Common myeloid progenitor, CD34-positive (primary cell): ENCODE measurements around the gene C19orf12.

Experiments used
- CTCF ChIA-PET: fragments of 350-600 bp; sonication (Branson Sonifier 250); formaldehyde crosslinking; loops from one replicate; lab custom pipeline; 2021; ENCODE audit warnings: antibody characterized with exemption; lab: Charles Lee
- POLR2A ChIA-PET: fragments of 350-600 bp; sonication (Branson Sonifier 250); formaldehyde crosslinking; loops from one replicate; lab custom pipeline; 2021; ENCODE audit warnings: antibody characterized with exemption; lab: Charles Lee
- DNase-seq, 3 donors: peaks; one replicate each; pipeline versions ENCODE4 v3.0.0 to v3.0.0-alpha.2; 2013
- H3K27ac ChIP-seq, 2 experiments: 1 replicate in 1 of 2; 2 replicates in 1 of 2; pipeline ENCODE4 v1.7.0; 2013; ENCODE audit warnings: inconsistent platforms in 2 of 2, low read length in 2 of 2, mild to moderate bottlenecking in 2 of 2, low read depth in 1 of 2, moderate library complexity in 1 of 2; ENCODE audit not compliant: severe bottlenecking in 2 of 2, insufficient read depth in 1 of 2, poor library complexity in 1 of 2
- H3K27me3 ChIP-seq, 5 experiments: replicated peaks in 2 of 5; 1 replicate in 3 of 5; 2 replicates in 2 of 5; pipeline versions ENCODE4 v1.6.1 to v1.7.0; 2013; ENCODE audit warnings: low read length in 4 of 5, mild to moderate bottlenecking in 2 of 5, moderate library complexity in 2 of 5, inconsistent platforms in 1 of 5; ENCODE audit not compliant: insufficient read depth in 5 of 5, control insufficient read depth in 4 of 5
- H3K36me3 ChIP-seq, 4 experiments: 1 replicate in 2 of 4; 2 replicates in 2 of 4; pipeline versions ENCODE4 v1.6.1 to v1.7.0; 2013; ENCODE audit warnings: low read length in 3 of 4, control low read depth in 1 of 4, mild to moderate bottlenecking in 1 of 4; ENCODE audit not compliant: control insufficient read depth in 4 of 4, insufficient read depth in 4 of 4
- H3K4me1 ChIP-seq, 4 experiments: 1 replicate in 3 of 4; 2 replicates in 1 of 4; pipeline versions ENCODE4 v1.6.1 to v1.7.1; 2013; ENCODE audit warnings: low read length in 3 of 4, mild to moderate bottlenecking in 3 of 4, control low read depth in 1 of 4, inconsistent platforms in 1 of 4, moderate library complexity in 1 of 4; ENCODE audit not compliant: control insufficient read depth in 4 of 4, insufficient read depth in 4 of 4; ENCODE audit errors: control extremely low read depth in 1 of 4
- H3K4me3 ChIP-seq, 7 experiments: 1 replicate in 4 of 7; 2 replicates in 3 of 7; pipeline versions ENCODE4 v1.5.1 to v1.7.0; 2013; ENCODE audit warnings: mild to moderate bottlenecking in 7 of 7, low read length in 6 of 7, moderate library complexity in 6 of 7, inconsistent platforms in 2 of 7, low read depth in 2 of 7, control low read depth in 1 of 7; ENCODE audit not compliant: insufficient read depth in 4 of 7, control insufficient read depth in 1 of 7; ENCODE audit errors: extremely low read depth in 1 of 7
- H3K9me3 ChIP-seq, 5 experiments: 1 replicate in 4 of 5; 2 replicates in 1 of 5; pipeline versions ENCODE4 v1.6.1 to v1.7.1; 2013; ENCODE audit warnings: low read length in 4 of 5, mild to moderate bottlenecking in 2 of 5, inconsistent platforms in 1 of 5, low read depth in 1 of 5, moderate library complexity in 1 of 5; ENCODE audit not compliant: control insufficient read depth in 4 of 5, insufficient read depth in 2 of 5; ENCODE audit errors: control extremely low read depth in 1 of 5
- WGBS: methylation state at CpG from one replicate; pipeline ENCODE4 v1.1.5; 2013; ENCODE audit not compliant: insufficient coverage; 5-methylcytosine and 5-hydroxymethylcytosine counted together

The C19orf12 gene

GRCh38 chr19:29653398-29653797 lies 61.7 kb downstream of the C19orf12 start:
- H3K4me3 ChIP-seq: no peak overlapping the region
- POLR2A ChIA-PET: no interaction called here
- H3K4me1 ChIP-seq: peaks cover 0 to 5% (median 0%) of the 10 kb centered on the region in 4 experiments
- DNase-seq: no peak
- WGBS: 100% methylated on average over 1 of the region's 5 CpGs
- H3K36me3 ChIP-seq: no peaks in the 10 kb centered on the region
- no peaks in the 10 kb centered on the region for H3K27me3 ChIP-seq
- CTCF ChIA-PET: no interaction called here
- no peaks in the 10 kb centered on the region for H3K9me3 ChIP-seq
- no peak overlapping the region for H3K27ac ChIP-seq

- POLR2A ChIA-PET: no interaction called here
- H3K27me3 ChIP-seq: no peaks in the 10 kb centered on the region
- peaks cover 0 to 5% (median 2%) of the 10 kb centered on the region in 4 experiments for H3K4me1 ChIP-seq
- no peaks in the 10 kb centered on the region for H3K9me3 ChIP-seq
- H3K4me3 ChIP-seq: no peak overlapping the region
- H3K36me3 ChIP-seq: no peaks in the 10 kb centered on the region
- WGBS: 82% methylated on average over 5 of the region's 7 CpGs
- CTCF ChIA-PET: no interaction called here
- no peak overlapping the region for H3K27ac ChIP-seq
- no peak for DNase-seq
Observed at GRCh38 chr19:29651622-29652394, 63.3 kb downstream of the C19orf12 start.

GRCh38 chr19:29650772-29651387 lies 64.2 kb downstream of the C19orf12 start:
- H3K4me3 ChIP-seq: no peak overlapping the region
- DNase-seq: no peak
- H3K4me1 ChIP-seq: peaks cover 2 to 12% (median 8%) of the 10 kb centered on the region in 4 experiments
- CTCF ChIA-PET: interaction anchor here (0.6 kb wide), 1 partner anchor 30 kb away, joined by 3 read pairs; no protein-coding TSS in a partner anchor
- H3K27ac ChIP-seq: no peak overlapping the region
- 100% methylated on average over 2 of the region's 7 CpGs for WGBS
- H3K27me3 ChIP-seq: no peaks in the 10 kb centered on the region
- no peaks in the 10 kb centered on the region for H3K9me3 ChIP-seq
- no peaks in the 10 kb centered on the region for H3K36me3 ChIP-seq
- POLR2A ChIA-PET: no interaction called here
